Measurements from ENCODE around the gene INO80.

INO80 gene

GRCh38 chr15:40959331-40960141 is 156.5 kb downstream of the INO80 start:
- H3K4me3 ChIP-seq (replicated peaks in 1 of 2; ENCODE audit: low read depth in 2 of 2, low read length in 2 of 2), result no peak overlapping the region
- TF ChIP-seq CTCF (IDR thresholded peaks at IDR 0.05; ENCODE audit: low read depth, low read length), result no peak
- DNase-seq (ENCODE audit: low read depth in 2 of 2), result no peak

GRCh38 chr15:40958723-40959122 is 157.4 kb downstream of the INO80 start:
- DNase-seq (ENCODE audit: low read depth in 2 of 2), result no peak
- no peak for TF ChIP-seq CTCF (IDR thresholded peaks at IDR 0.05; ENCODE audit: low read depth, low read length)
- H3K4me3 ChIP-seq (replicated peaks in 1 of 2; ENCODE audit: low read depth in 2 of 2, low read length in 2 of 2), result no peak overlapping the region

- TF ChIP-seq CTCF (IDR thresholded peaks at IDR 0.05; ENCODE audit: low read depth, low read length), result no peak
- no peak overlapping the region for H3K4me3 ChIP-seq (replicated peaks in 1 of 2; ENCODE audit: low read depth in 2 of 2, low read length in 2 of 2)
- DNase-seq (ENCODE audit: low read depth in 2 of 2), result no peak
Measured at GRCh38 chr15:40958146-40958545, 157.9 kb downstream of the INO80 start.

GRCh38 chr15:40957581-40958051 is 158.5 kb downstream of the INO80 start:
- DNase-seq (ENCODE audit: low read depth in 2 of 2), result peak in 1 of 2 donors; percentile 27
- H3K4me3 ChIP-seq (replicated peaks in 1 of 2; ENCODE audit: low read depth in 2 of 2, low read length in 2 of 2), result no peak overlapping the region

GRCh38 chr15:40957041-40957555 is 159.0 kb downstream of the INO80 start:
- no peak for TF ChIP-seq CTCF (IDR thresholded peaks at IDR 0.05; ENCODE audit: low read depth, low read length)
- DNase-seq (ENCODE audit: low read depth in 2 of 2), result no peak
- H3K4me3 ChIP-seq (replicated peaks in 1 of 2; ENCODE audit: low read depth in 2 of 2, low read length in 2 of 2), result no peak overlapping the region

More at GRCh38 chr15:40957581-40958051, 158.5 kb downstream of the INO80 start:
- TF ChIP-seq CTCF (IDR thresholded peaks at IDR 0.05; ENCODE audit: low read depth, low read length), result no peak

GRCh38 chr15:40956541-40956982 is 159.5 kb downstream of the INO80 start:
- TF ChIP-seq CTCF (IDR thresholded peaks at IDR 0.05; ENCODE audit: low read depth, low read length), result no peak
- H3K4me3 ChIP-seq (replicated peaks in 1 of 2; ENCODE audit: low read depth in 2 of 2, low read length in 2 of 2), result no peak overlapping the region
- DNase-seq (ENCODE audit: low read depth in 2 of 2), result no peak
